Measurements from ENCODE around the gene TKT. TPM values are rescaled to one million over a fixed set of nuclear protein-coding genes. Genes with fewer than 3 reads are reported as not detected.
A peak's percentile ranks its signal among the peaks of the same experiment; 100 is the strongest.
"Not testable (repeated sequence)": the region's sequence is repeated elsewhere in the genome, so short reads cannot be mapped to it uniquely, and the experiment has no call there.

Gene TKT
- total RNA-seq, 6 experiments from 2014 or later, result 335 to 562 (median 471) TPM

- Mint-ChIP-seq H3K27ac (no peak overlapping the region), H3K4me3 (no peak overlapping the region), H3K27me3 (ENCODE audit: insufficient read depth) (no peaks in the 10 kb centered on the region), H3K9me3 (no peaks in the 10 kb centered on the region), H3K4me1 (ENCODE audit: low read depth) (peaks cover 9% of the 10 kb centered on the region), H3K36me3 (ENCODE audit: low read depth) (peaks cover 12% of the 10 kb centered on the region; the same call in 1 of the 2 replicates)
- no peak for DNase-seq
- no peak for TF ChIP-seq CTCF (IDR thresholded peaks at IDR 0.05)
These were observed 26.8 kb upstream of the TKT start for GRCh38 chr3:53282581-53282980.

GRCh38 chr3:53278667-53279066 is 22.8 kb upstream of the TKT start:
- DNase-seq, result no peak
- H3K36me3 Mint-ChIP-seq (ENCODE audit: low read depth), result no peaks in the 10 kb centered on the region; the same call in 1 of the 2 replicates
- no peak overlapping the region for H3K4me3 Mint-ChIP-seq
- no peak overlapping the region for H3K27ac Mint-ChIP-seq
- no peaks in the 10 kb centered on the region for H3K27me3 Mint-ChIP-seq (ENCODE audit: insufficient read depth)
- no peaks in the 10 kb centered on the region for H3K9me3 Mint-ChIP-seq
- H3K4me1 Mint-ChIP-seq (ENCODE audit: low read depth), result no peaks in the 10 kb centered on the region
- TF ChIP-seq CTCF (IDR thresholded peaks at IDR 0.05), result no peak

GRCh38 chr3:53274938-53275605 is 19.2 kb upstream of the TKT start:
- no peak for DNase-seq
- Mint-ChIP-seq H3K4me3 (no peak overlapping the region), H3K27me3 (ENCODE audit: insufficient read depth) (no peaks in the 10 kb centered on the region; the same call in 1 of the 2 replicates), H3K9me3 (no peaks in the 10 kb centered on the region), H3K27ac (no peak overlapping the region), H3K4me1 (ENCODE audit: low read depth) (peaks cover 14% of the 10 kb centered on the region), H3K36me3 (ENCODE audit: low read depth) (no peaks in the 10 kb centered on the region)
- no peak for TF ChIP-seq CTCF (IDR thresholded peaks at IDR 0.05)

GRCh38 chr3:53273146-53273670 is 17.4 kb upstream of the TKT start:
- no peaks in the 10 kb centered on the region for H3K36me3 Mint-ChIP-seq (ENCODE audit: low read depth)
- H3K27me3 Mint-ChIP-seq (ENCODE audit: insufficient read depth), result no peaks in the 10 kb centered on the region; the same call in 1 of the 2 replicates
- DNase-seq, result no peak
- TF ChIP-seq CTCF (IDR thresholded peaks at IDR 0.05), result no peak
- no peak overlapping the region for H3K4me3 Mint-ChIP-seq
- no peak overlapping the region; the same call in 1 of the 2 replicates for H3K27ac Mint-ChIP-seq
- peaks cover 24% of the 10 kb centered on the region for H3K4me1 Mint-ChIP-seq (ENCODE audit: low read depth)
- H3K9me3 Mint-ChIP-seq, result no peaks in the 10 kb centered on the region

GRCh38 chr3:53269888-53270880 is 14.4 kb upstream of the TKT start:
- Mint-ChIP-seq H3K4me1 (ENCODE audit: low read depth) (peaks cover 33% of the 10 kb centered on the region), H3K4me3 (peak overlapping the region; percentile 73), H3K27me3 (ENCODE audit: insufficient read depth) (no peaks in the 10 kb centered on the region; the same call in 1 of the 2 replicates), H3K9me3 (no peaks in the 10 kb centered on the region), H3K36me3 (ENCODE audit: low read depth) (no peaks in the 10 kb centered on the region), H3K27ac (peak overlapping the region; percentile 100)
- no peak for TF ChIP-seq CTCF (IDR thresholded peaks at IDR 0.05)
- DNase-seq, result peak; percentile 100

GRCh38 chr3:53269193-53269592 is 13.4 kb upstream of the TKT start:
- peak overlapping the region; percentile 100 for H3K27ac Mint-ChIP-seq
- not testable (repeated sequence) for H3K9me3 Mint-ChIP-seq

More at GRCh38 chr3:53269193-53269592, 13.4 kb upstream of the TKT start:
- H3K36me3 Mint-ChIP-seq (ENCODE audit: low read depth); H3K4me3 Mint-ChIP-seq; H3K27me3 Mint-ChIP-seq (ENCODE audit: insufficient read depth); DNase-seq: not testable (repeated sequence)
- H3K4me1 Mint-ChIP-seq (ENCODE audit: low read depth), result peaks cover 37% of the 10 kb centered on the region
